SKM-1 (cell line): ENCODE results near the gene PTPA.
"Not testable (repeated sequence)": the region's sequence is repeated elsewhere in the genome, so short reads cannot be mapped to it uniquely, and the experiment has no call there.

Experiments
- DNase-seq: peaks from one replicate; lab custom pipeline; 2025; ENCODE audit not compliant: unreplicated experiment; lab: John Stamatoyannopoulos, UW

PTPA gene

DNA sequence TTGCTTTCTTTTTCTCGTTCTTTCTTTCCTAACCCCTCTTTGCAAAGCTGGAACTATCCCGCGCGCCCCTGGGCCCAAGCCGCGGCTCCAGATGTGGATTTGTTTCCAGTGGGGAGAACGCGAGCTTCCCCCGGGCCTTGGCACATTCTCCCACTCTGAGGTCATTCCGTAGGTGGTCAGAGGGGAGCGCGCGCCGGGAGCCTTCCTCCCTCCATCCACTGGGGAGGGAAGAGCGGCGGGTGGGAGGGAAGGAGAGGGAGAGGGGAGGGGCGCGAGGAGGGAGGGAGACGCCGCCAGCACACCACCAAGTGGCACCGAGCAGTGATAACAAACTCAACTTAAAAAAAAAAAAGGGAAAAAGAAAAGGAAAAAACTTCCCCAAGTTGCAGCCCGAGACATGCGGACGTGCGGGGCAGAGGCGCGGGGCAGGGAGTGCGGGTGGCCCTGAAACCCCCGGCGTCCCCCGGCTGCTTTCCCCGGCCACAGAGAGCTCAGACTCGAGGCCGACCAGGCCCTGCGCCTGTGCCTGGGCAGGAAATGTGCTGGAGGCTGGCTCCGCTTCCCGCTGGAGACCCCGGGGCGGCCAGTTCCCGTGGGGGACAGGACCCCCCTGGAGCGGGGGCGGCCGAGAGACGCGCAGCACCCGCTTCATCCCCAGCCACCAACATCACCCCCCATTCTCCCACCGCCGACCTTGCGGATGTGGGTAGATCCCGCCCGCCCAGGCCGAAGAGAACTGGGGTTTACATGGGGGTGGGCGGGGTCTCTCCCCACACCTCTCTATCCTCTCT lies 63.7 kb downstream of the PTPA start:
- no peak for DNase-seq

DNA sequence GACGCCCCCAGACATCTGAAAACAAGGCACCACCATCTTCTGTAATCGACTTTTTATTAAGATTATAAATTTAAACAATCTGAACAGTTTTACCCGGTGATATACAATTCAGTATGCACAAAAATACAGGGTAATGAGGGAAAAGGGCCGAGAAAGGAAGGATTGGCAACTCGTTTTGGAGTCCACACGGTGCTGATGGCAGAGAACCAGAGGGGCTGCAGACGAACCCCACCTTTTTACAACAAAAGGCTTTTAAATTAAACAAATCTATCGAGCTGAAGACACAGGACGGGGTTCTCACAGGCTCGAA lies 64.3 kb downstream of the PTPA start:
- no peak for DNase-seq

DNA sequence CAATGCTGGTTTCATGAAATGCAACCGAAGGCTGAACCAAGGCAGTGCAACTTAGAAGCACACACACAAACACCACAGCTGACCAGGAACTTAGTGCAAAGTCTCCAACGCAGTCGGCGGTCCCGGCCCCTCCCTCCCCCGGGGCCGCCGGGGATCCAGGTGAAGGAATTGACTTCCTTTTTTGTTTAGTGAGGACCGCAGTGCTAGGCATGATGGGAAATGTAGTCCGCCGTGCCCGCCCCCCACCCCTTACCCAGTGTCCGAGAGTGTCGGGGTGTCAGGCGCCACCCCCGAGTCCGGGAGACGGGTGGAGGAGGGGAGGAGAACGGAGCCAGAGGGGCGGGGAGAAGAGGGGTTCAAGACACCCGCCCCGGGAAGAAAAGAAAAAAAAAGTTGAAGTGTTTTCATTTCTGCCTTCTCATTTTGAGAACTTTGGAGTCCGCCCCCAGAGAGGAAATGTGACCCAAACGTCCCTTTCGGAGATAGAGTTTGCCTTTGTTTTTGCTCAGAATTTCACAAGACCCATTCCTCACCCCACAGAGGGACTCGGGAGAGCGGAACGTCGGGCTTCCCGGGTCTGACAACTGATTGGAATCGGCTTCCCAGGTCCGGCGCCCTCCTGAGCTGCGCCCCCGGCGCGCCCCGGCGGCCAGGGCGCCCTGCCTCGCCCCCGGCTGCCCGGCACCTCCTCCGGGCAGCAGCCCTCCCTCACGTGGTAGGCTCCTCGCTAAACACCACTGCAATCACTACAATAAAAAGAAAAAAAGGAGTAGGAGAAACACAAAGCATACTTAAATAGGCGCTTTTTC lies 64.8 kb downstream of the PTPA start:
- peak; percentile 71 for DNase-seq

DNA sequence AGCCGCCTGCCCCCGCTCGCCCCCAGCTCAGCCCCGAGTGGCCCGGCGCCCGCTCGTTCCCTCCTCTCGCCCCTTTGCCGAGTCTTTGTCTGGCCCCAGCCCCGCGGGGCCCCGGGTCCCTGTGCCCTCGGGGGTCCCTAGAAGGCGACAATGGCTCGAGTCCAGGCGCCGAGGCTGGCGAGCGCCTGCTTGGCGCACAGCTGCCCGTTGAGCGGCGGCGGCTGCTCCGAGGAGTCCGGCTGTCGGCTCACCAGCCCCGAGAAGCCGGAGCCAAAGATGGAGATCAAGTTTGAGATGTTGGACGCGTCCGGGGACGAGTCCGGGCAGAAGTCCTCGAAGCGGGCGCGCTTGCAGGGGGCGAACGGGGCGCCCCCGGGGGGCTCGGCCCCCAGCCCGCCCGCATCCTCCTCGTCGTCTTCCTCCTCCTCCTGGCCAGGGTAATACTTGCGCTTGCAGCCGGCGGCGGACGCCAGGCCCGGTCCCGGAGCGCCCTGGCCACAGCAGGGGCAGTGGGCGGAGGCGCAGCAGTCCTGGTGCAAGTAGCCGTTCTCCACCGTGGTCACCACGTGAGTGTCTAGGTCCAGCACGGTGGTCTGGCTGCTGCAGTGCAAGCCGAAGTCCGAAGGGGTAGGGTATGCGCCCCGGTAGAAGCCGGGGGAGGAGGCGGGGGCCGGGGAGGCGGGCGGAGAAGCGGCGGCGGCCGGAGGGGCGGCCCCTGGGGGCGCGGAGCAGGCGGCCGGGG lies 65.7 kb downstream of the PTPA start:
- no peak for DNase-seq

DNA sequence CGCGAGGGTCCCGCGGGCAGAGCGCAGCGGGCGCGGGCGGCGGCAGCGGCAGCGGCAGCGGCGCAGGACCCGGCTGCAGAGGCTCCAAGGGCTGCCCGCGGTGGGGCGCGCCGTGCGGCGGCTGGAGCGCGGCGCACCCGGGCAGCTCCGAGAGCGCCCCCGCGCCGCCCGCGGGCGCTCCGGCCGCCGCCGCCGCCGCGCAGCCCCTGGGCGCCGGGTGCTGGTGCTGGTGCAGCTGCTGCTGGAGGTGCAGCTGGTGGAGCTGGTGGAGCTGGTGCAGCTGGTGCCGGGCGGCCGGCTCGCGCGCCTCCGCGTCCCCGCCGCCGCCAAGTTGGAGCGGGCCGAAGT lies 66.2 kb downstream of the PTPA start:
- DNase-seq = no peak

DNA sequence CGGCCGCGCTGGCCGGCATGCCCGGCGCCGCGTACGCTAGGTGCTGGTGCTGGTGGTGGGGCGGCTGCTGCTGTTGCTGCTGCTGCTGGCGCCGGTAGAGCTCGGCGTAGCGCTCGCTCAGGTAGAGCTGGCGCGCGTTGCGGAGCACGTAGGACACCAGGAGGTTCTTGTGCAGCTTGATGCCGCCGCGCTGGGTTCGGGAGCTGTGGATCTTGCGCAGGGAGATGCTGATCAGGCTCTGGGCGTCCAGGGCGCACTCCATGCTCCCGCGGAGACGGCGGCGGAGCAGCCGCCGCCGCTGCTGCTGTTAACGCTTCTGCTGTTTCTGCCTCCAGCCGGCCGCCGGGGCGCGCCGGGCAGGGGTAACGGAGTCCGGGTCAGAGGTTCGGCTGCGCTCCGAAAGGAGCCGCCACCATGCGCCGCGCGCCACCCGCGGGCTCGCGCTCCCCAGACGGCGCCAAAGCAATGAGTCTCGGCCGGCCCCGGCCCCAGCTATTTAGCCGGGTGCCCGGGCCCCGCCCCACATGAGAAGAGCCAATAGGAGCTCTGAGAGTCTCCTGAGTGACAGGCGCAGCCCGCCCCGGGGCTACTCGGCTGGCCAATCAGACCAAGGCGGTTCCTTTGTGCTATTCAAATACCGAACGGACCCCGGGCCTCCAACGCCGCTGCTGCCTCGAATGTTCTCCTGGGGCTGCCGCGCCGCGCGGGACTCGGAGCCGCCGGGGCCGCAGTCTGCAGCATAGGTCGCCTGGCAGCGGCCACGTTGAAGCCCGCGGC lies 66.8 kb downstream of the PTPA start, which contains the start of gene IER5L:
TSS of gene IER5L (minus strand) at position 471 of the 777 bp plus-strand sequence. CDS start at position 262, 209 bp downstream.
- peak; percentile 87 for DNase-seq

DNA sequence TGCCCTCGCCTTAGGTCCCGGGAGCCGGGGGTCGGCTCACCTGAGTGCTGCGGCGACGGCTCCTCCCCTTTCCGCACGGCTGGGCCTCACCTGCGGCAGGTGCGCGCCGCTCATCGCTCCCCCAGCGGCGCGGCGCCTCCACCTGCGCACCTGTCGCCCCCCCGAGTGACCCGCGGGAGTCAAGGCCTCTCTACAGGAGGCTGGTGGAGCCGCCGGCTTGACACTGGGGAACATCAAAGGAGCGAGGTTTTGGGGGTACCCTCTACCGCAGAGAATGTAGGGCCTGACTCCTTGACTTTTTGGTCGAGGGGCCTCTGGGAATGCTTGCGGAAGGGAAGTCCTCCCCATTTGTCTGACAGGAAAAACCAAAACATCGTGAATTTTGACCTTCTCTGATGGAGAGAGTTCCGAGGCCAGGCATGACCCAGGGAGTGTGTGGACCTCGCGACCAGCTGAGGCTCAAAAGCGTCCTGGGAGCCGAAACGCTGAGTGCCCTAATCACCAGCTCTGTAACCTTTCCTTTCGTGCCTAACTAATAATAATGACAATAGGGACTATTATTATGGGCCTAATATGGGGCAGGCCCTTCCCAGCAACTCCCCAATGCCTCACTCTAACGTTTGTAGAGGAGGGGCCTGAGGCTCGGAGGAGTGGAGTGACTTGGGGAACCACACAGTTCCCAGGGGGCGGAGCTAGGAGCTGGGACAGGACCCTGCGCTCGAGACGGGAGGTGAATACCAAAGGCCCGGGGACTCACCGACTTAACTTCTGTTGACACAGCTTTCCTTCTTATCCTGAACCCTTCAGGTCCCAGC lies 67.6 kb downstream of the PTPA start:
- DNase-seq = no peak

DNA sequence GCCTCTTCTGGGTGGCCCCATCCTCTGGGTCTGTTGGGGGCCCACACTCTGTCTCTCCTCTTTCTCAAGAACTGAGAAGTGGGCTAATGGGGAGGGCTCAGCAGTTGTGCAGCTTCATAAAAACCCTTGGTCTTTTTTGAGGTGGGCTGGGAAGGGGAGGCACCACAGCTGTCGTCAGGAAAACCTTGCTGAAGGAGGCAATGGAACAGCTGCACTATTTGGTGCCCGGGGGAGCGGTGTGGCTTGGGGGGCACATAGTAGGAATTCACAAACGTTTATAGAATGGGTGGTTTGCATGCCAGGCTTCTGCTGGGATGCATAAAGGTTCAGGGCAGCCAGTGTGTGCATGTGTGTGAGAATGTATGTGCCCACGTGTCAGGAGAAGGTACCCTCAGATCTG lies 70.0 kb downstream of the PTPA start:
- no peak for DNase-seq

DNA sequence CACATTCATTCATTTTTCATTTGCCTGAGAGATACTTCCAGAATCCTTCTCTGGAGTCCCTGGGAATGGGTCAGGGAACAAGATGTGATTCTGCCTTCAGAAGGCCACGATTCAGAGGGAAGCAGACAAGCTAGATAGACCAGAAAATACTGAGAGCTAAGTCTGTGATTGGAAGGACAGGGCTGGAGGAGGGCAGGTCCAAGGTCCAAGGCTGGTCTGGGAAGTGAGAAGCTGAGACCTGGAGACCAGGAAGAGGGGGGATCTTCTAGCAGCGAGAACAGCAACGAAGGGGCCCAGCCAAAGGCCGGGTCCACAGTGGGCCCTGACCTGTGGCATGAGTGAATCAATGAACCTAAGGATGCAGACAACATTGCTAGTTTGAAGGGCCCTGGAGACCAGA lies 70.9 kb downstream of the PTPA start:
- DNase-seq = no peak

DNA sequence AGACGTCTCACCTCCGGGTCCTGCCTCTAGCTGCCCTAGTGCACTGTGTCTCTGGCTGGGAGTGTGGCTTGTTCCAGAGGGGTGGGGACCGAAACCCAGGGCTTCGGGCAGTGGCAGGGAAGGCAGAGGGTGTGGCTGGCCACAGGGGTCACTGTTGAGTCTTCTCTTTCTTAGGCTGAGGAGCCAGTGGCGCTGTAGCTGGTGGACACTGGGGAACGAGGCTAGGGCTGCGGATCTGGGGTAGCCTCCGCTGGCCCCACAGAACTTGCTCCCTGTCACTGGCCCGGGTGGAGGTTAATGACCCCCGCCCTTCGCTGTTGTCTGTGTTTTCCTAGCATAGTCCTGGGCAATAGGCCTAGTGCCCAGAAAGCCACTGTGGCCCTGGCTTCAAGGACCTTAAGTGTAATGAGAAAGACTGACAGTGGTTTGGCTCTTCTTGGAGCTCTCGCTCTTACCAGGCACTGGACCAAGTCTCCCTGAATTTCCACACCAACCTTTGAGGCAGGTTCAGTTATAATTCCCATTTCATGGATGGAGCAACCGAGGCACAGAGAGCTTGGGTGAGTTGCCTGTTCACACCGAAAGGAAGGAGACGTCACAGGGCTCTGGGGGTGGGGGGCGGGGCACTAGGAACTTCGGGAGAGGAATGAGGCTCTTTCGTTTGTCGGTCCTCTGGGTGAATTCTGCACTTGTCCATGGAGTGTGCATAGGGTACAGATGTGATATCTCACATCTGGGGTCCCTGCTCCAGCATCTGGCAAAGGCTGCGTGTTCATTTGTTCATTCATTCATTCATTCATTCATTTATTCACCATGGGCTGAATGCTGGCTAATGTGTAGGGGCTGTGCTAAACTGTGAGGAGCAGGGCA lies 71.6 kb downstream of the PTPA start:
- DNase-seq = no peak

DNA sequence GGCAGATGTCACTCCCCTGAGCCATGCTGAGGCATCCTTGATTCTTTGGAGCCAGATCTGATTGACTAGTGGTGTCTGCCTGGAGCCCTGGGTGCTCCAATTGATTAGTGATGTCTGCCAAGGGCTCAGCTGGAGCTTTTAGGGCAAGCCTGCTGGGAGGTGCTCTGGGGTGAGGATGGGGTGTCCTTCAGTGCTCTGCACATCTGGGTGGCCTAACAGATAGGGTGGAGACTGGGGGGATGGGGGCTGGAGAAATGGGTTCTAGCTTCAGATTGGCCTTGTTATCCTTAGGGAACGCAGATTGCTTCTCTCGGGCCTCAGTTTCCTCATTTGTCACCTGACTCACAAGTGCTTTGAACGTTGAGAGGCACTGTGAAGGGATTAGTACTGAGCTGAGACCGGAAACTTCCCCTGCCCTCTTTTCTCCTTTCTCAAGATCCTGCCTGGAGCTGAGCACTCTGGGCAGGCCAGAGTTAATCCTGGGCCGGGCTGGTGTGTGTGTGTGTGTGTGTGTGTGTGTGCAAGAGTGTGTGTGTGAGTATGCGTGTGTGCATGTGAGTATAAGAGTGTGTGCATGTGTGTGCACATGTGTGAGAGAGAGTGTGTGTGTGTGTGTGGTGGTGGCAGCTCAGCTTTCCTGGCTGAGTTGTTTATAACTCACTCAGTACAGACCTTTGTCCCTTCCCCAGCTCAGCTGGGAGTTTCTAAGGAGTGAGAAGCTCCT lies 72.4 kb downstream of the PTPA start:
- no peak for DNase-seq

DNA sequence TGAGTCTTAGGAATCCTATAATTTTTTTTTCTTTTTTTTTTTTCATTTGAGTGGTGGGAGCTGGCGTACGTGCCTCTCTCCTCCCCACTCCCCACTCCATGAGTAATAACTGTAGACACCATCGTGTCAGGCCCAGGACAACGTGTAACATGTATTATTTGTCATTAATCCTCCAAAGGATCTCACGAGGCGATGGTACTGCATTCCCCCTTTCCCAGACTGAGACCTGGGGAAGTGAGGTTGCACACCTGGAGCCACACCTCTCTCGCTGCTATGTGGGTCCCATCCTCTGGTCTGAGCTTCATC lies 73.0 kb downstream of the PTPA start:
- DNase-seq = no peak

DNA sequence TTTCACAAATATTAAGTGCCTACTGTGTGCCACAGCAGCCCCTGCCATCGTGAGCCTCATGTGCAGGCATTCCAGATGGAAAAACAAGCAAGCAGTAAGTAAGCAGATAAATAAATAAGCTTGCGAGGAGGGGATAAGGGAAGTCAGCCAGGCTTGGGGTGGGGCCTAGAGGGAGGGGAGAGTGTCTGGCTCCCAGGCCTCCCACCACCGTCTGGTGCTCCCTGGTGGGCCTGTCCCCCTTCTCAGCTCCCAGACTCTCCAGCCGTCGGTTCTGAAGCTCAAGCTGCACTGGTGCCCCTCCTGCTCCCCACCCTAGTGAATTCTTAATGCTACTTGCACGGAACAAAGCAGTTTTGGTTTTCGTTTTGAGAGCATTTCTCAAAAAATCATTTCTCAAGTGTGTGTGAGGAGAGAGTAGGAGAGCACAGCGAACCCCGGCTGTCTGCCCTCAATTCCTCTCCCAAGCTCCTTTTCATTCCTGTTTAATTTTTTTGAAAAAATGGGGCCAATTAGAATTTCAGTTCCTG lies 73.4 kb downstream of the PTPA start:
- DNase-seq = no peak

DNA sequence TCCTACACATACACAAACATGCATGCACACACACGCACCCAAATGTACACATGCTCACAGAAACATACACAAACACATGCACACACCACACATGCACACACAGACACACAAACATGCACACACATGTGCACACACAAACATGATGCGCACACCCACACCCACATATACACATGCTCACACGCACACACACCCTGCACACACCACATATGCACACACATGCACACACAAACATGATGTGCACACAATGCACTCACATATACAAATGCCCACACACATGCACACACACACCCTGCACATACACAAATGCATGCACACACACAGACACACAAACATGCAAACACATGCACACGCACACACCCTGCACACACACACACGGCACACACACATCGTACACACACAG lies 74.2 kb downstream of the PTPA start:
- no peak for DNase-seq

DNA sequence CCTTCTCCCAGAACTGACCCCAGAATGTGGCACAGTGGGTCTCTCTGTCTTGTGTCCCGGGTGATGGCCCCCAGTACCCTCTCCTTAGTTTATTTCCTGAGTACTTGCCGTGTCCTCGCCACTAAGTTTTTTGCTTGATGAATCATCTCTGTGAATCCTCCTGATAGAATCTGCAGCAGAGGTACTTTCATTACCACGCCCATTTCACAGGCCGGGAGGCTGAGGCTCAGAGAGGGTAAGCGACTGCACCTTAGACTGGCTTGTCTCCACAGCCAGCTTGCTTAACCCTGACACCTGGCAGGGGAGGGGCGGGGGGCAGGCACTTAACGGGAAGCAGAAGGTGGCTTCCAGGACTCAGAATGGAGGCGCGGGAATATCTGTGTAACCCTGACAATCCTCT lies 74.8 kb downstream of the PTPA start:
- no peak for DNase-seq

DNA sequence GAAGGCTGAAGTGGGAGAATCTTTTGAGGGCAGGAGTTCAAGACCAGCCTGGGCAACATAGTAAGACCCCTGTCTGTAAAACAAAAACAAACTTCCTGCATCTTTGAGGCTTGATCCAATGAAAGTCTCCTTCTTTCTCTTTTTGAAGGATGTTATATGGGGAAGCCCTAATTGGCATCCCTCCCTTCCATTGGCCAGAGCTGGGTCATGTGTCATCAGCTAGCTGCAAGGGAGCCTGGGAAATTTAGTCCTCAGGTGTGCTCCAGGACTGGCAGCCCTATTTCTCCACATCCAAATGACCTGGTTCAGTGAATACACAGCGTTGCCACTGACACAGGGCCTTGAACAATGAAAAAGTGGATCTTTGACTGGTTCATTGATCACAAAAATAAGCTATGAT lies 75.8 kb downstream of the PTPA start:
- DNase-seq = no peak

DNA sequence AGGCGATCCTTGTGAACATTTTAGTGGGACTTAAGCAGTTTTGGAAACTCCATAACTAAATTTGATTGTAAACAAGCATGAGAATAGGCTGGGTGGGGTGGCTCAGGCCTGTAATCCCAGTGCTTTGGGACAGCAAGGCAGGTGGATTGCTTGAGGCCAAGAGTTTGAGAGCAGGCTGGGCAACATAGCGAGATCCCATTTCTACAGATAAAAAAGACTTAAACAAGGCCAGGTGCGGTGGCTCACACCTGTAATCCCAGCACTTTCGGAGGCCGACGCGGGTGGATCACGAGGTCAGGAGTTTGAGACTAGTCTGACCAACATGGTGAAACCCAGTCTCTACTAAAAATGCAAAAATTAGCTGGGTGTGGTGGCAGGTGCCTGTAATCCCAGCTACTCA lies 78.8 kb downstream of the PTPA start:
- not testable (repeated sequence) for DNase-seq

DNA sequence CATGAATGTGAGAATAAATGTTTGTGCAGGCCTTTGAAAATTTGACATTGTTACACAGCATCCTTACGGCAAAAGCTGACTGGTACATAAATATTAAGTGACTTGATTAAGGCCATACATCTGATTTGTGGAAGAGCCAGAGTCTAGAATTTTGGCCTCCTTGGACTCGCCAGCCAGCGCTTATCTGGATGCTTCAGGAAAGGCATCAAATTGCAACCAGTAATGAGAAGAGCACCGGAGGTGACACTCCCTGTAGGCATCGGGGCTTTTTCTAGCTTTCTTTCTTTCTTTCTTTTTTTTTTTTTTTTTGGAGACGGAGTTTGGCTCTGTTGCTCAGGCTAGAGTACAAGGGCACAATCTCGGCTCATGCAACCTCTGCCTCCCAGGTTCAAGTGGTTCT lies 80.0 kb downstream of the PTPA start:
- no peak for DNase-seq

DNA sequence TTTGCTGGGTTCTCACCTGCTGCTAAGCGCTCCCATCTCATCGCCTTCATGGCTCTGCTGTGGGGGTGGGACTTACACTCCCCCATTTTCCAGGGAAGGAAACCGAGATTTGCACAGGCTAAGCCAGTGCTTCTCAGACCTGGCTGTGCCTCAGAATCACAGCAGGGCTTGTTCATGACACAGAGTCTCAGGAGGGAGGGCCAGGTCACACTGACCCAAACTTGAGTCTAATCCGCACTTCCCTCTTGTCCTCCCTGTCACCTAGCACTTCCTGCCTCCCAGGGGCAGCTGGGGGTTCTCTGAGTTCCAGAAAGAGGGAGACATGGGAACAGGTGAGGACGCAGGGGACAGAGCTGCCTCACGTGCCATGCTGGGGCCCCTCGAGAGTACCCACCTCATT lies 82.4 kb downstream of the PTPA start:
- no peak for DNase-seq
